Activated CD4-positive, alpha-beta T cell treated with anti-CD3 and anti-CD28 coated beads for 36 hours (primary cell): Measurements from ENCODE around the gene GLDC. TPM values are rescaled to one million over a fixed set of nuclear protein-coding genes. Genes with fewer than 3 reads are reported as not detected.
"Not testable (repeated sequence)": the region's sequence is repeated elsewhere in the genome, so short reads cannot be mapped to it uniquely, and the experiment has no call there.

Source experiments
- ATAC-seq: fragments of 200-7000 bp; cut with Tn5 transposase; one replicate; pipeline ENCODE4 v1.10.0; 2021; ENCODE audit warnings: mild to moderate bottlenecking, moderate library complexity
- CTCF ChIA-PET: fragments of 350-600 bp; sonication (Branson Sonifier 250); formaldehyde crosslinking; loops from one replicate; lab custom pipeline; 2021; ENCODE audit warnings: antibody characterized with exemption; lab: Charles Lee
- POLR2A ChIA-PET: fragments of 350-600 bp; sonication (Branson Sonifier 250); formaldehyde crosslinking; loops from one replicate; lab custom pipeline; 2021; ENCODE audit warnings: antibody characterized with exemption, inconsistent platforms; lab: Charles Lee
- DNase-seq: peaks from one replicate; pipeline ENCODE4 v3.0.0-alpha.2; 2020
- H3K27ac Mint-ChIP-seq: one replicate; pipeline ENCODE4 v1.8.0; 2021; ENCODE audit warnings: mixed read lengths
- H3K27me3 Mint-ChIP-seq: one replicate; pipeline ENCODE4 v1.8.0; 2021; ENCODE audit warnings: mixed read lengths
- H3K36me3 Mint-ChIP-seq: one replicate; pipeline ENCODE4 v1.8.0; 2021; ENCODE audit warnings: low read depth, mixed read lengths
- H3K4me1 Mint-ChIP-seq: one replicate; pipeline ENCODE4 v1.8.0; 2021; ENCODE audit warnings: mixed read lengths
- H3K4me3 Mint-ChIP-seq: one replicate; pipeline ENCODE4 v1.8.0; 2021; ENCODE audit warnings: mild to moderate bottlenecking, moderate library complexity, mixed read lengths
- H3K9me3 Mint-ChIP-seq: one replicate; pipeline ENCODE4 v1.8.0; 2021; ENCODE audit warnings: low read depth, mixed read lengths
- intact Hi-C, 2 experiments: fragments of 100-400 bp; cut with DNase I in 1 of 2; cut with micrococcal nuclease in 1 of 2; formaldehyde crosslinking; loops; one replicate each; pipeline versions ENCODE4 v1.14.2 to v1.15.1; 2022 to 2024; cut with DNase I, micrococcal nuclease
- total RNA-seq, 2 experiments: library from RNA; stranded (reverse); gene quantifications; one replicate each; pipeline ENCODE4 v1.2.3, GENCODE V29; 2021

GLDC gene
- total RNA-seq, 2 experiments from 2014 or later = 0.95 to 1.8 TPM

GRCh38 chr9:6640268-6641051 is 5.1 kb downstream of the GLDC start:
- H3K36me3 Mint-ChIP-seq = no peaks in the 10 kb centered on the region
- POLR2A ChIA-PET = no interaction called here
- no peaks in the 10 kb centered on the region for H3K9me3 Mint-ChIP-seq
- no peak overlapping the region for H3K4me3 Mint-ChIP-seq
- H3K4me1 Mint-ChIP-seq = peaks cover 9% of the 10 kb centered on the region
- DNase-seq (no peak), ATAC-seq (no peak)
- intact Hi-C loops = no loop called here
- no peak overlapping the region for H3K27ac Mint-ChIP-seq
- H3K27me3 Mint-ChIP-seq = peaks cover 52% of the 10 kb centered on the region
- CTCF ChIA-PET = no interaction called here

GRCh38 chr9:6639622-6640021 is 5.9 kb downstream of the GLDC start:
- H3K27me3 Mint-ChIP-seq = peaks cover 50% of the 10 kb centered on the region
- peaks cover 6% of the 10 kb centered on the region for H3K4me1 Mint-ChIP-seq
- intact Hi-C loops = no loop called here
- no peak overlapping the region for H3K27ac Mint-ChIP-seq
- no peak overlapping the region for H3K4me3 Mint-ChIP-seq
- ChIA-PET CTCF (no interaction called here), POLR2A (no interaction called here)
- no peaks in the 10 kb centered on the region for H3K9me3 Mint-ChIP-seq
- DNase-seq (no peak), ATAC-seq (no peak)
- H3K36me3 Mint-ChIP-seq = no peaks in the 10 kb centered on the region

- Mint-ChIP-seq H3K4me1 (peaks cover 3% of the 10 kb centered on the region), H3K27me3 (peaks cover 13% of the 10 kb centered on the region), H3K36me3 (no peaks in the 10 kb centered on the region), H3K9me3 (no peaks in the 10 kb centered on the region), H3K27ac (no peak overlapping the region), H3K4me3 (no peak overlapping the region)
- DNase-seq (no peak), ATAC-seq (no peak)
- intact Hi-C loops = no loop called here
- ChIA-PET POLR2A (no interaction called here), CTCF (interaction anchor here (1.3 kb wide), 1 partner anchor 8 kb away, joined by 3 read pairs; no protein-coding TSS in a partner anchor)
Measured at GRCh38 chr9:6634444-6634843, 11.1 kb downstream of the GLDC start.

- no peak overlapping the region for H3K4me3 Mint-ChIP-seq
- ChIA-PET CTCF (interaction anchor here (0.6 kb wide), 1 partner anchor 526 kb away, joined by 4 read pairs; no protein-coding TSS in a partner anchor), POLR2A (no interaction called here)
- peaks cover 12% of the 10 kb centered on the region for H3K27me3 Mint-ChIP-seq
- no peaks in the 10 kb centered on the region for H3K9me3 Mint-ChIP-seq
- H3K4me1 Mint-ChIP-seq = peaks cover 3% of the 10 kb centered on the region
- H3K27ac Mint-ChIP-seq = no peak overlapping the region
- intact Hi-C loops = no loop called here
- no peaks in the 10 kb centered on the region for H3K36me3 Mint-ChIP-seq
- ATAC-seq = no peak
- no peak for DNase-seq
Measured at GRCh38 chr9:6633378-6633777, 12.2 kb downstream of the GLDC start.

- H3K4me1 Mint-ChIP-seq = peaks cover 3% of the 10 kb centered on the region
- H3K9me3 Mint-ChIP-seq = no peaks in the 10 kb centered on the region
- DNase-seq (no peak), ATAC-seq (no peak)
- no peak overlapping the region for H3K4me3 Mint-ChIP-seq
- intact Hi-C loops = no loop called here
- H3K27ac Mint-ChIP-seq = no peak overlapping the region
- H3K27me3 Mint-ChIP-seq = peaks cover 12% of the 10 kb centered on the region
- ChIA-PET CTCF (no interaction called here), POLR2A (no interaction called here)
- no peaks in the 10 kb centered on the region for H3K36me3 Mint-ChIP-seq
Measured at GRCh38 chr9:6632516-6633183, 12.9 kb downstream of the GLDC start.

GRCh38 chr9:6631207-6631512 is 14.4 kb downstream of the GLDC start:
- intact Hi-C loops = no loop called here
- no peaks in the 10 kb centered on the region for H3K36me3 Mint-ChIP-seq
- DNase-seq (no peak), ATAC-seq (no peak)
- ChIA-PET CTCF (no interaction called here), POLR2A (no interaction called here)
- H3K27ac Mint-ChIP-seq = no peak overlapping the region
- H3K9me3 Mint-ChIP-seq = no peaks in the 10 kb centered on the region
- no peak overlapping the region for H3K4me3 Mint-ChIP-seq
- H3K27me3 Mint-ChIP-seq = peaks cover 13% of the 10 kb centered on the region
- H3K4me1 Mint-ChIP-seq = peaks cover 3% of the 10 kb centered on the region

- intact Hi-C loops = no loop called here
- ChIA-PET CTCF (no interaction called here), POLR2A (no interaction called here)
- H3K36me3 Mint-ChIP-seq = no peaks in the 10 kb centered on the region
- H3K27ac Mint-ChIP-seq = no peak overlapping the region
- H3K4me3 Mint-ChIP-seq = no peak overlapping the region
- peak; percentile 16 for DNase-seq
- ATAC-seq = peak; percentile 58
- no peaks in the 10 kb centered on the region for H3K9me3 Mint-ChIP-seq
- H3K4me1 Mint-ChIP-seq = peaks cover 3% of the 10 kb centered on the region
- peaks cover 16% of the 10 kb centered on the region for H3K27me3 Mint-ChIP-seq
Measured at GRCh38 chr9:6630502-6631206, 14.9 kb downstream of the GLDC start.

GRCh38 chr9:6628704-6629103 is 16.8 kb downstream of the GLDC start:
- ATAC-seq = no peak
- Mint-ChIP-seq H3K4me1 (peaks cover 3% of the 10 kb centered on the region), H3K36me3 (no peaks in the 10 kb centered on the region), H3K27me3 (peaks cover 16% of the 10 kb centered on the region), H3K4me3 (no peak overlapping the region), H3K9me3 (no peaks in the 10 kb centered on the region), H3K27ac (no peak overlapping the region)
- ChIA-PET CTCF (interaction anchor here (1.1 to 1.2 kb wide), 2 partner anchors 13 to 14 kb away, joined by 3 to 4 read pairs; no protein-coding TSS in a partner anchor), POLR2A (no interaction called here)
- no peak for DNase-seq
- intact Hi-C loops = no loop called here

- Mint-ChIP-seq H3K27ac (no peak overlapping the region), H3K4me3 (no peak overlapping the region), H3K9me3 (no peaks in the 10 kb centered on the region), H3K27me3 (peaks cover 12% of the 10 kb centered on the region), H3K4me1 (no peaks in the 10 kb centered on the region), H3K36me3 (no peaks in the 10 kb centered on the region)
- POLR2A ChIA-PET = no interaction called here
- DNase-seq (no peak), ATAC-seq (no peak)
- intact Hi-C loops = no loop called here
- CTCF ChIA-PET = interaction anchor here (0.7 to 1.1 kb wide), 2 partner anchors 22 to 1689 kb away, joined by 3 to 4 read pairs; no protein-coding TSS in a partner anchor
Measured at GRCh38 chr9:6625363-6625762, 20.2 kb downstream of the GLDC start.

- peaks cover 14% of the 10 kb centered on the region for H3K27me3 Mint-ChIP-seq
- H3K4me1 Mint-ChIP-seq, POLR2A ChIA-PET, H3K27ac Mint-ChIP-seq, DNase-seq, H3K4me3 Mint-ChIP-seq, H3K36me3 Mint-ChIP-seq, ATAC-seq, CTCF ChIA-PET, intact Hi-C loops, H3K9me3 Mint-ChIP-seq: not testable (repeated sequence)
Measured at GRCh38 chr9:6622784-6623183, 22.7 kb downstream of the GLDC start.

- ChIA-PET POLR2A (no interaction called here), CTCF (no interaction called here)
- DNase-seq = no peak
- intact Hi-C loops = no loop called here
- H3K27ac Mint-ChIP-seq = no peak overlapping the region
- H3K4me1 Mint-ChIP-seq = no peaks in the 10 kb centered on the region
- no peaks in the 10 kb centered on the region for H3K36me3 Mint-ChIP-seq
- no peak for ATAC-seq
- H3K4me3 Mint-ChIP-seq = no peak overlapping the region
- H3K27me3 Mint-ChIP-seq = peaks cover 6% of the 10 kb centered on the region
- H3K9me3 Mint-ChIP-seq = no peaks in the 10 kb centered on the region
Measured at GRCh38 chr9:6620796-6621195, 24.7 kb downstream of the GLDC start.
